Activated CD4-positive, alpha-beta T cell treated with anti-CD3 and anti-CD28 coated beads, Interleukin-2, Interleukin-6, amounts not matched to agents 100 ng/mL and 50 ng/mL, durations not matched to agents 16 hours and 8 hours (primary cell): Measurements from ENCODE around the gene SLC39A2.
"Not testable (repeated sequence)": the region's sequence is repeated elsewhere in the genome, so short reads cannot be mapped to it uniquely, and the experiment has no call there.

Experiments
- DNase-seq: peaks from one replicate; pipeline ENCODE4 v3.0.0-alpha.2; 2020

SLC39A2 gene, protein sequence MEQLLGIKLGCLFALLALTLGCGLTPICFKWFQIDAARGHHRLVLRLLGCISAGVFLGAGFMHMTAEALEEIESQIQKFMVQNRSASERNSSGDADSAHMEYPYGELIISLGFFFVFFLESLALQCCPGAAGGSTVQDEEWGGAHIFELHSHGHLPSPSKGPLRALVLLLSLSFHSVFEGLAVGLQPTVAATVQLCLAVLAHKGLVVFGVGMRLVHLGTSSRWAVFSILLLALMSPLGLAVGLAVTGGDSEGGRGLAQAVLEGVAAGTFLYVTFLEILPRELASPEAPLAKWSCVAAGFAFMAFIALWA

DNA sequence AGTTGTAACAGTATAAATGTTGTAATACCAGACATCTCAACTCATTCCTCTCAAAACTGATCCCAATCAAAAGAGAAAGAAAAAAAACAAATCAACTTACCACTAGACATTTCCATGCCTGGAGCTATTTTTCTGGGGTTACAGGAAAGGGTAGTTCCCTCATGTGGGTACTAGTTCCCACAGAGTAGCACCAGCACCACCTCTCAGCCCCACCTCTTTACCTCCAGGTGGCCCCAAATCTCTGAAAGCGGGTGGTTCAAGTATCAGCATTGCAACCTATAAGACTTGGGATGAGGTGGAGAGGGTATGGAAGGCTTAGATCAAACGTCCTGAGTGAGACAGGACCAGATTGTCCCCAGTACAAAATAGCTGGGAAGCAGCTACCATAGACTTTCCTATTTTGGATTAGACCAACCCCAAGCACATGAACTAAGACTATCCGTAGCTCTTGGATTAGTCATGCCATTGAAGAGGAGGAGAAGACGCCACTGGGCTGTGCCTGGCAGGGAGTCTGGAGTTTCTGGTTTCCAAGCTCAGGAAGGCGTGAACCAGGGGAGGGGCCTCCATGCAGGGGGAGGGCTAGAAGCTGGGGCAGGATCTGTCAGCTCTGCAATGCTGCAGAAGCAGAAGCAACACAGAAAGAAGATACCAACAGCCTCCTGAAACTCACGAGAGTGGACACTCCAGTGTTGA, at the start of gene SLC39A2:
Gene SLC39A2, plus strand, starts transcription at position 620 of the 693 bp plus-strand sequence. CDS start 154 bp downstream, outside the sequence.
- DNase-seq = no peak

DNA sequence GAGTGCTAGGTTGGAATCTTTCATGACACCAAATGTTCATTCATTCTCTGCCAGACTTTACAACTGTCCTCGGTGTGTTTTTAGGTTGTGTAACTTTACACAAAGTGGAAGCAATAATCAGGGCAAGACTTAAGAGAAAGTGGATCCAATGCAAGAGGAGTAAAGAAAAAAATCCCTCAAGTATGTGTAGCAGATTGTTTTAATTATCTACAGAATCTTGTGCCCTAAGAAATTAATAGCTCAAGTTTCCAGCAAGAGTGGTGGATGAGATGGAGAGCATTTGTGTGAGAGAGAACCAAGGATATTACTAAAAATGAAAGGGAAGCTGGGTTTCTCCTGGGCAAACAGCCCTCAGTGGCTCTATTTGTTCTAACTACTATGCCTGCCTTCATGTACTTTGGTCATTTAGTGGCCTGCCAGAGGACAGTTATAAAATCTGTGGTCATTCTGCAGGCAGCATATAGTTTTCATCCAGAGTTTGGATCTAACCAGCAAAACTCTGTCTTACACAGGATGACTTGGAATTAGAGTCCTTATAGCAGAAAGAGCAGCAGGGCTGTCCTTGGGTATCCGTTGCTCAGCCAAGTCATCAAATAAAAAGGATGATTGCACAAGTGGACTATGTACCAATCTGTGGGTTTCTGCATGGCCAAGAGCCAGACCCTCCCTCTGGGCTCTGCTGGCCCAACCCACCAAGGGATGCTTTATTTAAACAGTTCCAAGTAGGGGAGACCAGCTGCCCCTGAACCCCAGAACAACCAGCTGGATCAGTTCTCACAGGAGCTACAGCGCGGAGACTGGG, 44.2 kb upstream of the SLC39A2 start, which contains the start of gene RNASE2:
Gene RNASE2, plus strand, starts transcription at position 752 of the 802 bp plus-strand sequence. CDS start 285 bp downstream, outside the sequence.
- DNase-seq = not testable (repeated sequence)

DNA sequence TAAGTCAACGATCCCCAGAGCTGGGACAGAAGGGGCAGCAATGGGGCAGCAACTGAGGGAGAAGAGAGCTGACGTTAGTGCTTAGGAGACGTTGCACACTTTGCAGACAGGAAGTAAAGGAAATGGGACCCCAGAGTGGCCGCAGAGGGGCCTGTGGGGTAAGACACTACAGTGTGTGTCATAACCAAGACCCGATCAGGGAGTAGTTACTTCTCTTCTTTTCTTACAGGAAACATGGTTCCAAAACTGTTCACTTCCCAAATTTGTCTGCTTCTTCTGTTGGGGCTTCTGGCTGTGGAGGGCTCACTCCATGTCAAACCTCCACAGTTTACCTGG, 43.6 kb upstream of the SLC39A2 start:
- DNase-seq = not testable (repeated sequence)

DNA sequence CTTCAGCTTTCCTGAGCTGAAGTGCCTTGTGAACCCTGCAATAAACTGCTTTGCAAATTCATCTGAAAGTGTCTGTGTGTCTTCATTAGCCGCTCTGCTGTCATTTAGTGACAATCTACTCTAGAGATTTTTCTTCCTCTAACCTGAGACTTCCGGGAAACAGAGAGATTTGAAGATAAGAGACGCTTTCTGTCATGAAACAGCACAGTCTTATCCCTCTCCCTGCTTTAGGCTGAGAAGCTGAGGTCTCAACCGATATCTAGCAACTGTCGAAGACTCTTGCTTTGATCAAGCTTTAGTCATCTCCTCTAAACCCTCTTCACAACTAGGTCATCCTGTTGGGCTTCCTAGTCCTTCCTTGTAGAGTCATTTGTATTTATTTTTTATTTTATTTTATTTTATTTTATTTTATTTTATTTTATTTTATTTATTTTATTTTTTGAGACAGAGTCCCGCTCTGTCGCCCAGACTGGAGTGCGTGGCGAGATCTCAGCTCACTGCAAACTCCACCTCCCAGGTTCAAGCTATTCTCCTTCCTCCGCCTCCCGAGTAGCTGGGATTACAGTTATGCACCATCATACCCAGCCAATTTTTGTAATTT, 42.6 kb upstream of the SLC39A2 start:
- peak; percentile 52 for DNase-seq

DNA sequence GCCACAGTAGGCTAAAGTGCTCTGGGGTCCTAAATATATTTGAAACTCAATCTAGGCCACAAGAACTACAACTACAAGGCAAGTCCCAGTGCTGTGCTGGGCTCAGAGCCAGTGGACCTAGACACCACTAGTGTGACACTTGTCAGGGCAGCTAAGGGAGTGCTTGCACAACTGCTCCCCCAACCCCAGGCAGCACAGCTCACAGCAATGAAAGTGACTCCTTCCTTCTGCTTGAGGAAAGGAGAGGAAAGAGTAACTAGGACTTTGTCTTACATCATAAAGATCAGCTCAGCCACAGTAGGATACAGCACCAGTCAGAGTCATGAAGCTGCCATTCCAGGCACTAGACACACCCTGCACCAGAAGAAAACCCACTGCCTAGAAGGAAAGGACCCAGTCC, 40.1 kb upstream of the SLC39A2 start:
- not testable (repeated sequence) for DNase-seq

DNA sequence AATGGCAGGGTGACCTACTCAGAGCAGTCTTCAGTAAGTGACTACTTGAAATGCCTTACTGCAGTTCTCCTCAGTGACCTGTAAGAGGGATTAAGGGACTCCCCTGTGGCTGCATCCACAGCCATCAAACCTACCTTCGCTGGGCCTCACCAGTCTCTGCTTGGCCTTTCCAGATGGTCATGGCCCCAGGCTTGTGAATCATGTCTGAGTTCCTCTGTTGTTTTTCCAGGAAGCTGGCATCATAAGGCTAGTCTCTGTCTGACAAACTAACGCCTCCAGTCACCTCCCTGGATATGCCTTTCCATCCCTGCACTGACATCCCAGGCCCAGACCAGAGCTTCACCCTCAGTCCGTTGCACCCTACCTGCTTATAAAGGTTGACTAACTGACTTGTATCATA, 29.8 kb upstream of the SLC39A2 start:
- DNase-seq = no peak

DNA sequence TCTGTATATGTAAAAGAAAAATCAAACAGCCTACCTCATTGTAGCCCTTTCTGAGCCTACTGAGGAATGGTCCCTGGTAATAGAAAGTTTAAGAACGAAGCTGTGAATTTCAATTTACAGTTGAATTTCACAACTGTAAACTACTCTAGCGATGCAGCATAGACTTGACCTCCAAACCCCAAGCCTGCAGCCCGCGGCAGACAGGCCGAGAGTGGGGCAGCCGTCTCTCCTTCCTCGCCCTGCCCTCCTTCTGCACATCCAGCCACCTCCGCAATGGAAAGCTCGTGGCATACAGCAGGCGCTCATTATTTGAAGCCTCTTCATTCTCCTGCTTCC, 28.5 kb upstream of the SLC39A2 start:
- no peak for DNase-seq

DNA sequence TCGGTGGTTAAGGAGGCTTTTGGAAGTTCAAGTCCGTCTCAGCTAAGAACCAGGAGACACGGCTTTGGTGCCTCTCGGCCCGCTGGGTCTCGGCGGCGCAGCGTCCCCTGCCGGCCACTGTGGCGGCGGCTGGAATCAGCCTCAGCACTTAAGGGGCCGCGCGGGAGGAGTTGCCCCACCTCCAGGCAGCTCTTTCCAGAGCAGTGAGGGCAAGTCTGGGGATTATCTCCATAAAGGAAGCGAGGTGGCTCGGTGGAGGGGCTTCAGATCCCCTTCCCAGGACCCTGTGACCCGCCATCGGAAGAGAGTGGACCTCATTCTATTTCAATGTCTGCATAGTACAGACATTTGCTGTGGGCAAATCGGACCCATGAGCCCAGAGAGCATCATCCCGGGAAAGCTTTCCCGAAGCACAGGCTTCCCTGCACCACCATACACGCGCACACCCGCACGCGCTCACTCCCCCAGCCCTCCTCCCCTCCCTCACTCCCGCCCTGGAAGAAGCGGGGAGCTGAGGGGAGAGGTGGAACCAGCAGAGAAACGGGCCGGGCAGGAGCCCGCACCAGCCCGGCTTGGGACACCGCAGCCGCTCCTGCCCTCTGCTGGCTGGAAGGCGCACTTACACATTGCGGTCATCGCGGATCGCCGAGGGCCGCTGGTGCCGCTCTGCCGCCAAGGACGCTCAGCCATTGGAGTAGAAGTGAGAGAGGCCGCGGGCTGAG, 27.9 kb upstream of the SLC39A2 start:
- peak; percentile 90 for DNase-seq

DNA sequence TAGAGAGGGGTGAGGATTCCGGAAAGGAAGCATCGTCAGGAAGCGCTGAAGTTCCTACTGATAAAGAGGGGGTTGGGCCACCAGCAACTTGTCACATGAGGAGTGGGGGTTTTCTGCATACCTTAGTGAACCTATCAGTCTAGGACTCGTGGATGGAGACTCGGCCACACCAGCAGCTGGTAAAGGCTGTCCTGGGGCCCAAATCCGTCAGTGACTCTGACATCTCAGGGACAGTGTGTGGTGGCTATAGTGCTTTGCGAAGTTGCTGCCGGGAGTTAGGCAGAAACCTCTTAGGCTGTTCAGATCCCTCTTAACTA, 27.4 kb upstream of the SLC39A2 start:
- DNase-seq = no peak

DNA sequence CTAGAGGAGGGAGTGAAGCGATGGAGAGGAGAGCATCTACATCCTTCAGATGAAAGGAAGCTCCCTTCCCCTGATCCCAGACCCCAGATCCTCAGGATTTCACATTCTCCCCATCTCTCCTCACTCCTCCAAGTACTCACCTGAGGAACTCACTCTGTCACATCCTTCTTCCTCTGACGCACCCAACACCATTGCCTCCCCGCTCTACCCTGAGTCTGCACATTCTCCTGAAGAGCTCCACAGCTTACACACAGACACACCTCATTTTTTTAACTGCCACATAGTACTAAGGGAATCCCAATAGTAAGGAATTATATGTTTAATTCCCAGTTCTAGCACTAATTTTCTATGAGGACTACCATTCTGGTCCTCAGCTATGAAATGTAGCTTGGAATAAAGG, 25.6 kb upstream of the SLC39A2 start:
- DNase-seq = no peak

DNA sequence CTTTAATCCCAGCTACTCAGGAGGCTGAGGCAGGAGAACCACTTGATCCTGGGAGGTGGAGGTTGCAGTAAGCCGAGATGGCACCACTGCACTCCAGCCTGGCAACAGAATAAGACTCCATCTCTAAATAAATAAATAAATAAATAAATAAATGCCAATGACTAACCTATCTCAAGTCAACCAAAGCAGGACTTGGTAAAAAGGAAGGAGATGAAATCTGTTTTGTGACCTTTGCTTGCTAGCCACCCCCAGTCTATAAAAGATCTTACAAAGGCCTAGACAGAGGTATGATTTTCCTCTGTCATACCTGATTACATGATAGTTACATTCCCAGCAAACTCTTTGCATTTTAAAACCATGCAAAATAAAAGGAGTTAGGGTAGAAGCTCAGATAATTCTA, 22.8 kb upstream of the SLC39A2 start:
- no peak for DNase-seq

DNA sequence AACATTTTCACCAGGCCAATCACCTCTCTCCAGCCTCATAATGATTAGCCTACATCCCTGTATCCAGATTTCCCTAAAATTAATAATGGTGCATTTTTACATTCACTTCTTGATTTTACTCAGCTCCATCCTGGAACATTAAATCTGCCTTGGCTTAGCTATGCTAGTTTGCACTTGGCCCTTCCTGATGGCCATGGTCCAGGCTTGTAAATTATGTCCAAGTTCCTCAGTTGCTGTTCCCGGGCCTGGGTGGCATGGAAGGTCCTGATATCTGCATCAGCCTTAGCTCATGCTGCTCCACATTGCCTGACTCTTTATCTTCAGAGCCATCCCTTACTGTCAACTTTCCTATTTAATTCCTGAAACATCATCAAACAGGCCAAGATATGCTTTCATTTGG, 20.4 kb upstream of the SLC39A2 start:
- DNase-seq = no peak

DNA sequence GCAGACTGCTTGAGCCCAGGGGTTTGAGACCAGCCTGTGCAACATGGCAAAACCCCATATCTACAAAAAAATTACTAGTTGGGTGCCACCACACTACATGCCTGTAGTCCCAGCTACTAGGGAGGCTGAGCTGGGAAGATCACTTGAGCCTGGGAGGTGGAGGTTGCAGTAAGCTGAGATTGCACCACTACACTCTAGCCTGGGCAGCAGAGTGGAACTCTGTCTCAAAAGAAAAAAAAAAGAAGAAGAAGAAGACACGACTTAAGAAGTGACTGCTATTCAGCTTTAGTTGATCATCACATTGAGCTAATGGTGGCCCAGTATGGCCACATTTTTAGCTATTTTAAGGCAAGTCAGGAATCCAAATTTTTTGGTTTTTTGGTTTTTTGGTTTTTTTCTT, 18.2 kb upstream of the SLC39A2 start:
- DNase-seq = no peak

DNA sequence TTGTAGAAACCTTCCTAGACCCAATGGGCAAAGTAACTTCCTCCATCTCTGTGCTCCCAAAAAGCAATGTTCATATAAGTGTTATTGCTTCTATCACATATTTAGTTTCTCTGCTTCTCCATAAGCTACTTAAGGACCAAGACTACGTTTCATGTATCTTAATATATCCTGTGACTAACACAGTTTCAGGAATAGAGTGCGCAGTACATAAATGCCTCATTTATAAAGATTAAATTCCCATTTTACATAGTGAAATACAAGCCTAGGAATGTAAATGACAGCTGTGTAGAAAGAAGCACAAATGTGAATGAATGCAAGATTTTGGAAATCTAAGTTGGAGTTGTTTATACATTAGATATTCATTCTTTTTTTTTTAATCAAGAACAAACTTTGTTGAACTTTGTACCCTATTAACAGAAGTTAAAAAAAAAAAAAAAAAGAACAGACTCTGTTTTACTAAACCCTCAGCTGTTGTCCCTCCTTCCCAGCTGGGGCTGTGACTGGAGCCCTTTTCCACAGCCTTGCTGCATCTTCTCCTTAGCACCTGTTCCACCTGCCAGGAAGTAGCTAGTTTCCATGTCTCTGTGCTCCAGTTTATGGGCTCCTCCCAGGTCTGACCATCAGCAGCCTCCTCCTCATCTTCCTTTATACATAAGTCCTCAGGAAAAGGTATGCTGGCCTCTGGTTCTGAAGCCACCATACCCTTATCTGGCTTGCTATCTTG, 16.3 kb upstream of the SLC39A2 start:
- DNase-seq = no peak

DNA sequence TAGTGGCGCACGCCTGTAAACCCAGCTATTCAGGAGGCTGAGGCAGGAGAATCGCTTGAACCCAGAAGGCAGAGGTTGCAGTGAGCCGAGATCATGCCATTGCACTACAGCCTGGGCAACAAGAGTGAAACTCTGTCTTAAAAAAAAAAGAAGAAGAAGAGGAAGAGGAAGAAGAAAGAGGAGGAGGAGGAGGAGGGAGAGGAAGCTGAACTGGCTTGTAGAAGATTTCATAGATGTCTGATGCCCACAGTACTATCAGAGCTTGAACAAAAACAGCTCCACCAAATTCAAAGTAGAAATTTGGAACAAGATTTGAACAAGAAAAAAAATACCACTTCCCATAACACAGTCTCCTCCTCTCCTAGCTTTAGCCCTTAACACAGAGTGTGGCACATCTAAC, 13.4 kb upstream of the SLC39A2 start:
- not testable (repeated sequence) for DNase-seq

DNA sequence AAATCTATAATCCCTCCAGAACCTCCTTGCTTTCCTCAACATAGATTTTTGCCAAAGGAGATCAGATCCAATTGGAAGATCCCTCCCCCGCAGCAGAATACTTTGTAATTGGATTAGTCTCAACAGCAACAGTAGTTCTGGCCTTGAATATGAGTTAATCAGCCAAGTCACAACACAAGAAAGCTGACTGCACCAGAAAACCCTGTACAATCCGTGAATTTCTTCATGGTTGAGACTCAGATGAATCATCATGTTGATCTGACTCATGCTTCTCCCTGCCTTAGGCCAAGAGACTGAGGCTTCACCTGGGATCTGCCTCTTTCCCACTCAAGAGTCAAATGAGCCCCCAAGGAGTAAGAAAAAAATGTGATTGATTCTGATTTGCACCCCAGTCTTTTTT, 12.3 kb upstream of the SLC39A2 start:
- DNase-seq = peak; percentile 60

DNA sequence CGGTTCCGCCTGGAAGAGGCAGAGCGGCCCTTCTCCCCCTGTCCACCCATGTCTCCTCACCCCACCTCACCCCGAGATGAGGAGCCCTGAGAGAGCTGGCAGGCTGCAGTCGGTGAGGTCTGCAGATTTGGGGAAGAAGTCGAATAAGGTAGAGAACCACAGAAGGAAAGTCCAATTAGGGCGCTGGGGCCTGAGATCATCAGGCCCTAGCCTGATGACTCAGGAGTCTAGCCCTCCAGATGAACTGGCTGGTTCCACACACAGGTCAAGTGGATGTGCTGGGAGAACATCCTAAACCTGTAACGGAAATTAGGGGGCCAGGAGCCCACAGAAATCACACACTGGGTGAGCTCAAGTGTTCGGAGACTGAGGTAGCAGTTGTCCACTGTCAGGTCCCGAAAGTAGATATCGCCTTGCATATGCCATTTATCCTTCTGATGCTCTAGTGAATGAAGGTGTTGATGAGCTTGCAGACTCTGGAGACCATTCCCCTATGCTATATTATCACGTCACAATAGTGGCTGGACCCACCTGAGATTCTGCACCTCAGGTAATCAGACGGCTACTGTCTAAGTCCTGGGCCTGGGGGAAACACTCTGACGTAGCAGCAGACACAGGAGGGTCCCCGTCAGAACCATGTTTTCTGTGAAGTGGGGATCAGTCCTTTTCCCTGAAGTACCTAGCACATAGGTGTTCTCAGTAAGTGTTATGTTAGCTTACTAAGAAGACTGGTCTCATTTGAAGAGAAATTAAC, 10.2 kb upstream of the SLC39A2 start:
- no peak for DNase-seq

DNA sequence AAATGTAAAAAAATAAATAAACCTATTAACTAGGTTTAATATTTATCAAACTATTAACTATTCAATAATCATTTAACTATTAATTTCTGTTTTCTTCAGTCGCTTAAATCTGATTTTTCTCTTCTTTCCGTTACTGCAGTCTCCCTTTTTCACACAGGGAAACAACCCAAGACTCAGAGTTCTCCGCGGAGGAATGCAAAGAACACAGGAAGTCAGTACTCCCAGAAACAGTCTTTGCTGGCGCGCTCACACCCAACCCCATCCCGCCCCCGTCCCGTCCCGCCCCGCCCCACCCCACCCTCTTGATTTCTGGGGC, 9.7 kb upstream of the SLC39A2 start:
- DNase-seq = no peak

DNA sequence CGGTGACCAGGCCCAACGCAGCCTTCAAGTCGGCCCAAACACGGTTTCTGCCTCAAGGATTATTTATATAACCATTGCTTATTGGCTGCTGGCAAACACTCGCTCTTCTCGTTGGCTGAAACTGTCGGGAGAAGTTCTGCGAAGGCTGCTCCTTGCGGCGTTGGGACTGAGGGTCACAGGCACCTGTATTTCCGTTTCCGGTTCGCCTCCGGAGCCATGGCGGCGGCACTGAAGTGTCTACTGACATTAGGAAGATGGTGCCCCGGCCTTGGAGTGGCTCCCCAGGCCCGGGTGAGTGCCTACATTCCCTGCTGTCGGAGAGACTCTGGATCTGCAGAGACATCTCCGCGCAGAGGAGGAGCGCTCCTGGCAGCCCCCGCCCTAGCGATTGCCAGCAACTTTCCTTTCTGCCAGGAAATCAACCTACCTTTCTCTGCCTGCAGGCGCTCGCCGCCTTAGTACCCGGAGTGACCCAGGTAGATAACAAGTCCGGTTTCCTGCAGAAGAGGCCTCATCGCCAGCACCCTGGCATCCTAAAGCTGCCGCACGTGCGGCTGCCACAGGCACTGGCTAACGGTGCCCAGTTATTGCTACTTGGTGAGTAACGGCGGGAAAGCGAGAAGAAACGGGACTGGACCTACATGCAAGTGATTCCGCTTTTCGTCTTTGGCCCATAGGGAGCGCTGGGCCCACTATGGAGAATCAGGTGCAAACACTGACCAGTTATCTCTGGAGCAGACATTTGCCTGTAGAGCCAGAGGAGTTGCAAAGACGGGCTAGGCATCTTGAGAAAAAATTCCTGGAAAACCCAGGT, 9.1 kb upstream of the SLC39A2 start, which contains the start of gene METTL17:
Gene METTL17, plus strand, starts transcription at position 194 of the 814 bp plus-strand sequence. Its CDS starts 23 bp downstream, at position 217.
- DNase-seq = peak; percentile 96

DNA sequence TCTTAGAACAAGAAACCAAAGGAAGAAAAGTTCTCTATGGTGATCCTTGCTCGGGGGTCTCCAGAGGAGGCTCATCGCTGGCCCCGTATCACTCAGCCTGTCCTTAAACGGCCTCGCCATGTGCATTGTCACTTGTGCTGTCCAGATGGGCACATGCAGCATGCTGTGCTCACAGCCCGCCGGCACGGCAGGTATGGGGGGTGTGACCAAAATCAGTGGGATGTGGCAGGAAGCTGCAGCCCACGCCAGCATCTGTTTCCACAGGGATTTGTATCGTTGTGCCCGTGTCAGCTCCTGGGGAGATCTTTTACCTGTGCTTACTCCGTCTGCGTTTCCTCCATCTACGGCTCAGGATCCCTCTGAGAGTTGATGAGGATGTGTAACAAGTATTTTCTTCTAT, 2.6 kb upstream of the SLC39A2 start:
- no peak for DNase-seq

DNA sequence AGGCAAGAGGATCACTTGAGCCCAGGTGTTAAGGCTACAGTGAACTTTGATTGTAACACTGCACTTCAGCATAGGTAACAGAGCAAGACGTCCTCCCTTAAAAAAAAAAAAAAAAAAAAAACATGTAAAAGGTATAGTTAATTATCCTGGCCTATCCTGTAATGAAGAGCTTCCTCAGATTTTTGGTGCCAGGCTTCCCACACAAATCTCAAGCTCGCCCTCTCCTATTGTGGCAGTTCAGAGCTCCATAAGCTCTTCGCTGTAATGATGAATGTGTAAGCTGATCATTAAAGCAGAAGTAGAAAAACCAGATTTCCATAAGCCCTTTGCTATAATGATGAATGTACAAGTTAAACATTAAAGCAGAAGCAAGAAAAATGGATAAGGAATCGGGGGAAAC, 2.0 kb upstream of the SLC39A2 start:
- DNase-seq = no peak
